Endometrial microvascular endothelial cells (primary cell): ENCODE measurements around the gene CCDC57. TPM values are rescaled to one million over a fixed set of nuclear protein-coding genes. Genes with fewer than 3 reads are reported as not detected.
"Not testable (repeated sequence)": the region's sequence is repeated elsewhere in the genome, so short reads cannot be mapped to it uniquely, and the experiment has no call there.

ENCODE experiments used
- in situ Hi-C: cut with HindIII; loops from 2 replicates; pipeline ENCODE4 v1.10.0; 2017; ENCODE audit warnings: low sequenced_read_pairs, low pct_unique_long_range_greater_than_20kb; ENCODE audit errors: inconsistent ontology term
- total RNA-seq: library from RNA; depleted of rRNA; stranded (reverse); fragments of >200 nt; gene quantifications from one replicate; pipeline ENCODE4 v1.2.3, GENCODE V29; 2015; ENCODE audit errors: inconsistent ontology term

CCDC57 gene
- total RNA-seq = 3.1 TPM

GRCh38 chr17:82212331-82213250 lies at the start of gene CCDC57:
Gene CCDC57, minus strand, starts transcription at chr17:82212842. Its CDS starts 10,898 bp downstream, at chr17:82201944.
- in situ Hi-C loops = no loop called here

GRCh38 chr17:82262344-82262743 lies 49.7 kb upstream of the CCDC57 start:
- in situ Hi-C loops = no loop called here

- in situ Hi-C loops = not testable (repeated sequence)
These were observed 47.6 kb upstream of the CCDC57 start for GRCh38 chr17:82259972-82260961.

- in situ Hi-C loops = no loop called here
These were observed 45.9 kb upstream of the CCDC57 start for GRCh38 chr17:82258555-82258954.

- in situ Hi-C loops = no loop called here
These were observed 44.8 kb upstream of the CCDC57 start for GRCh38 chr17:82257473-82257872.

GRCh38 chr17:82256242-82256885 lies 43.7 kb upstream of the CCDC57 start:
- in situ Hi-C loops = no loop called here

- in situ Hi-C loops = no loop called here
These were observed 42.8 kb upstream of the CCDC57 start for GRCh38 chr17:82255402-82255972.

GRCh38 chr17:82254746-82255145 lies 42.1 kb upstream of the CCDC57 start:
- in situ Hi-C loops = not testable (repeated sequence)

GRCh38 chr17:82254096-82254495 lies 41.5 kb upstream of the CCDC57 start:
- in situ Hi-C loops = not testable (repeated sequence)

GRCh38 chr17:82253179-82253544 lies 40.5 kb upstream of the CCDC57 start:
- in situ Hi-C loops = no loop called here

- in situ Hi-C loops = no loop called here
These were observed 40.0 kb upstream of the CCDC57 start for GRCh38 chr17:82252511-82253178.

GRCh38 chr17:82250868-82251500 lies 38.3 kb upstream of the CCDC57 start:
- in situ Hi-C loops = no loop called here

- in situ Hi-C loops = no loop called here
These were observed 37.4 kb upstream of the CCDC57 start for GRCh38 chr17:82249896-82250581.

GRCh38 chr17:82248815-82249674 lies 36.4 kb upstream of the CCDC57 start:
- in situ Hi-C loops = no loop called here

- in situ Hi-C loops = no loop called here
These were observed 35.4 kb upstream of the CCDC57 start for GRCh38 chr17:82247856-82248671.
